WTC11 (cell line): Measurements from ENCODE around the gene STARD13.

Experiments
- CTCF ChIP-seq: fragments of 200-600 bp; IDR thresholded peaks from 2 replicates; pipeline ENCODE4 v1.8.0; 2022; ENCODE audit warnings: antibody characterized with exemption
- RORB ChIP-seq: fragments of 250-450 bp; sonication (Bioruptor Pico); IDR thresholded peaks from 2 replicates; pipeline ENCODE4 v1.9.0; 2021; ENCODE audit warnings: mild to moderate bottlenecking

GRCh38 chr13:33110713-33111413 lies 174.7 kb downstream of the STARD13 start:
- TF ChIP-seq CTCF (no peak), RORB (CRISPR knock-in tag) (no peak)
